Kidney (tissue), 14 donors: ENCODE measurements around the gene CAMK4. TPM values are rescaled to one million over a fixed set of nuclear protein-coding genes. Genes with fewer than 3 reads are reported as not detected.

Experiments used
- DNase-seq, 5 donors: peaks; one replicate each; pipeline ENCODE4 v3.0.0-alpha.2; 2013 to 2020
- FAIRE-seq: peaks from 2 replicates; lab custom pipeline; 2012; peaks lifted over from hg19 to GRCh38; lab: Jason Lieb, UNC
- H3K27ac ChIP-seq, 2 donors: one replicate each; pipeline ENCODE4 v1.7.0; 2013; ENCODE audit warnings: low read depth in 2 of 2, low read length in 2 of 2, inconsistent platforms in 1 of 2
- H3K27me3 ChIP-seq: one replicate; pipeline ENCODE4 v1.7.1; 2013; ENCODE audit warnings: low read length, inconsistent platforms; ENCODE audit not compliant: control insufficient read depth, insufficient read depth
- H3K36me3 ChIP-seq, 3 donors: one replicate each; pipeline versions ENCODE4 v1.7.0 to v1.7.1; 2013; ENCODE audit warnings: low read length in 3 of 3, control low read depth in 1 of 3, inconsistent platforms in 1 of 3; ENCODE audit not compliant: insufficient read depth in 3 of 3, control insufficient read depth in 2 of 3
- H3K4me1 ChIP-seq, 3 donors: one replicate each; pipeline versions ENCODE4 v1.7.0 to v1.7.1; 2013; ENCODE audit warnings: low read length in 3 of 3, inconsistent platforms in 1 of 3, low read depth in 1 of 3; ENCODE audit not compliant: control insufficient read depth in 2 of 3, insufficient read depth in 2 of 3
- H3K4me3 ChIP-seq, 3 donors: one replicate each; pipeline versions ENCODE4 v1.7.0 to v1.8.1; 2013; ENCODE audit warnings: low read length in 3 of 3, control low read depth in 1 of 3, inconsistent platforms in 1 of 3
- H3K9ac ChIP-seq, 3 donors: one replicate each; pipeline versions ENCODE4 v1.7.0 to v1.7.1; 2013; ENCODE audit warnings: low read length in 3 of 3, control low read depth in 1 of 3, inconsistent platforms in 1 of 3
- H3K9me3 ChIP-seq, 3 donors: one replicate each; pipeline versions ENCODE4 v1.7.0 to v1.7.1; 2013; ENCODE audit warnings: low read length in 3 of 3, control low read depth in 1 of 3, inconsistent platforms in 1 of 3; ENCODE audit not compliant: control insufficient read depth in 2 of 3, insufficient read depth in 1 of 3
- intact Hi-C: fragments of 100-400 bp; cut with DNase I; formaldehyde crosslinking; loops from one replicate; pipeline ENCODE4 v1.11.1; 2022
- polyA plus RNA-seq: library from polyadenylated mRNA; stranded (reverse); fragments of 350-450 nt; fragmentation: Illumina TruSeq; extraction: RNeasy Lipid Tissue Mini Kit (QIAGEN cat#74804); gene quantifications from one replicate; pipeline ENCODE4 v1.2.3, GENCODE V29; 2014; ENCODE audit warnings: low read depth, low replicate concordance; ENCODE audit not compliant: insufficient read depth
- total RNA-seq: library from RNA; stranded (reverse); fragmentation: NEBNext Ultra II Directional; extraction: Animal tissue kit (Norgen Biotek cat#: 25700); gene quantifications from one replicate; pipeline ENCODE4 v1.2.1, GENCODE V29; 2021
- TF ChIP-seq, protein P1 (sequence below): IDR thresholded peaks from 3 replicates; pipeline ENCODE4 v1.5.1; 2012; ENCODE audit warnings: mild to moderate bottlenecking, moderate library complexity, borderline replicate concordance; ENCODE audit not compliant: insufficient read depth; ENCODE audit errors: extremely low read depth
- donor health status: control.
- donor health status: control.
- donor health status: control.
- donor health status: control.
- donor health status: control.
- donor health status: DM: yes; HTN: yes; CAD: no.
- donor health status: Normal renal cell carcinoma (clear cell type).

CAMK4 gene
- total and polyA plus RNA-seq, 2 donors from 2014 or later, result 0.37 to 4.7 TPM

DNA sequence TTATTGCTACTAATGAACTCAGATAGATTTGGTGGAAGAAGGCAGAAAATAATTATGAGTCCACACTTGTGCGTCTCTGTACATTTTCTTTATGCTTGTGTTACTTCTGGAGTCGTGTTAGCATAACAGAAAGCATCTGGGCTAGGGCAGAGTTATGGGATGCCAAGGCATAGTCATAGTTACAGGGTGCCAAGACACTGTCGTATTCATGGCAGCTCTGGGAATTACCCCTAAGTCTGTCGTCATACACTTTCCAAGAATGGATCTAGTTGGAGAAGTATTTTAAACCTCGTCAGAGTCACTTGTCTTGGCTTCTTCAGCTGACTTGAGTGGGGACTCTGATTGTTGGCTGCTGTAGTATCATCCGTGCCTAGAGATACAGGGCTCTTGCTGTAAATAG is 27.7 kb downstream of the CAMK4 start:
- Histone ChIP-seq H3K27me3 (no peaks in the 10 kb centered on the region), H3K4me3 (no peak overlapping the region), H3K36me3 (no peaks in the 10 kb centered on the region), H3K27ac (no peak overlapping the region), H3K9me3 (no peaks in the 10 kb centered on the region), H3K4me1 (no peaks in the 10 kb centered on the region), H3K9ac (no peak overlapping the region)
- DNase-seq, result no peak
- TF ChIP-seq, protein P1, sequence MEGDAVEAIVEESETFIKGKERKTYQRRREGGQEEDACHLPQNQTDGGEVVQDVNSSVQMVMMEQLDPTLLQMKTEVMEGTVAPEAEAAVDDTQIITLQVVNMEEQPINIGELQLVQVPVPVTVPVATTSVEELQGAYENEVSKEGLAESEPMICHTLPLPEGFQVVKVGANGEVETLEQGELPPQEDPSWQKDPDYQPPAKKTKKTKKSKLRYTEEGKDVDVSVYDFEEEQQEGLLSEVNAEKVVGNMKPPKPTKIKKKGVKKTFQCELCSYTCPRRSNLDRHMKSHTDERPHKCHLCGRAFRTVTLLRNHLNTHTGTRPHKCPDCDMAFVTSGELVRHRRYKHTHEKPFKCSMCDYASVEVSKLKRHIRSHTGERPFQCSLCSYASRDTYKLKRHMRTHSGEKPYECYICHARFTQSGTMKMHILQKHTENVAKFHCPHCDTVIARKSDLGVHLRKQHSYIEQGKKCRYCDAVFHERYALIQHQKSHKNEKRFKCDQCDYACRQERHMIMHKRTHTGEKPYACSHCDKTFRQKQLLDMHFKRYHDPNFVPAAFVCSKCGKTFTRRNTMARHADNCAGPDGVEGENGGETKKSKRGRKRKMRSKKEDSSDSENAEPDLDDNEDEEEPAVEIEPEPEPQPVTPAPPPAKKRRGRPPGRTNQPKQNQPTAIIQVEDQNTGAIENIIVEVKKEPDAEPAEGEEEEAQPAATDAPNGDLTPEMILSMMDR, result no peak
- intact Hi-C loops, result no loop called here
- no peak for FAIRE-seq

DNA sequence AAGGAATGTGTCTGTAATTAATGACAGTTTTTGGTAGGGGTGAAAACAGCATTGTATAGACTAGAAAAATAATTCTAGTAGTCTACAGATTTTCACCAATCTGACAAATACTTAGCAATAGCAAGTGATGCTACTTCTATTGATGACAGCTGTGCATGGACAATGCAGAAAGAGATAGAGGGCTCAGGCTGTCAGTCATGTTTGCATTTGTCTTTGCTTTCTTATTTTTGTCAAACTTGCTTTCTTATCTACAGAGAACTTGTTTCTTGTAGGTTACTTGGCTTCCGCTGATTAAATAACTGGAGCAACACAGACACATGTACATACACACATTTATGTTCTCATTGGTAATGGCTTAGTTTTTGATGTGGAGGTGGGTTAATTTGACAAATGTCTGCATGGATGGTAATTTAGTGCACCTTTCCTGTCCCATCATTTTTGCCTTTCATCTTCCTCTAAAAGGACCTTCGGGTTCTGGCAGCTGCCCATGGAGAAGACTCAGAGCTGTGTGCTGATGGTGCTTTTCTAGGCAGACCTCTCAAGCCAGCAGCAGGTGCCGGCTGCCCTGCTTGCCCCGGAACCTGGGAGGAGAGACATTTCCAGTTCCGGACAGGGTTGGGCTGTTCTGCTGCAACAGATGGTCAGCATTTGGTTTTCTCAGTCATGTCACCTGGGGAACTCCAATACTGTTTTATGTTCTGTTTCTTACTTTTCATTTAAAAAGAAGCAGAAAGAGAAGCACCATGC is 28.8 kb downstream of the CAMK4 start:
- Histone ChIP-seq H3K36me3 (no peaks in the 10 kb centered on the region), H3K27ac (no peak overlapping the region), H3K9ac (no peak overlapping the region), H3K9me3 (no peaks in the 10 kb centered on the region), H3K4me1 (no peaks in the 10 kb centered on the region), H3K27me3 (no peaks in the 10 kb centered on the region), H3K4me3 (no peak overlapping the region)
- FAIRE-seq (no peak), DNase-seq (no peak)
- intact Hi-C loops, result no loop called here
- TF ChIP-seq, protein P1, result no peak

DNA sequence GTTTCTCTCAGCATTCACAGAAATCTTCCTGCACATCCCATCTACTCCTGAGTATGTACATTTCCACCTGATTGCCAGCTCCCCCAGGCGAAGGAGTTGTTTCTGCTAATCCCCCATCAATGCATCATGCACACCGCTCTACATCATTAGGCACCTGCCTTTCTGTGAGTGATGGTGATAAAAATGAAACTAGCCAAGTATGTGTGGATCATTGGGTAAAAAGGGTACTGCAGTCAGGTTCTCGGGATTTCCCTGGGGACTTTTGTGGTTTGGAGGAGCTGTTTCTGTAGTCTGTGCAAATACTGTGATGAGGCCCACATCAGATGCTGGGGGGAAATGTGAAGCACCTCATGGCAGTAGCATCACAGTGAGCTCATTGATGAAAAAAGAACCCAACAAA is 30.4 kb downstream of the CAMK4 start:
- FAIRE-seq (no peak), DNase-seq (peak in 1 of 5 donors; percentile 3)
- TF ChIP-seq, protein P1, result no peak
- Histone ChIP-seq H3K9me3 (no peaks in the 10 kb centered on the region), H3K4me1 (no peaks in the 10 kb centered on the region), H3K27ac (no peak overlapping the region), H3K9ac (no peak overlapping the region), H3K27me3 (no peaks in the 10 kb centered on the region), H3K36me3 (no peaks in the 10 kb centered on the region), H3K4me3 (no peak overlapping the region)
- intact Hi-C loops, result no loop called here
